Glutamatergic neuron (in vitro differentiated cells): ENCODE measurements around the gene MCTP2. TPM values are rescaled to one million over a fixed set of nuclear protein-coding genes. Genes with fewer than 3 reads are reported as not detected.

ENCODE experiments used
- DNase-seq: peaks from one replicate; pipeline ENCODE4 v3.0.0; 2022
- H3K27ac Mint-ChIP-seq: one replicate; pipeline ENCODE4 v1.8.0; 2020; ENCODE audit warnings: mild to moderate bottlenecking, mixed read lengths, inconsistent platforms; ENCODE audit not compliant: unreplicated experiment
- H3K27me3 Mint-ChIP-seq: one replicate; pipeline ENCODE4 v1.8.0; 2020; ENCODE audit warnings: mild to moderate bottlenecking, moderate library complexity, mixed read lengths, inconsistent platforms; ENCODE audit not compliant: unreplicated experiment
- H3K36me3 Mint-ChIP-seq: one replicate; pipeline ENCODE4 v1.8.0; 2020; ENCODE audit warnings: mild to moderate bottlenecking, mixed read lengths, inconsistent platforms; ENCODE audit not compliant: unreplicated experiment
- H3K4me1 Mint-ChIP-seq: one replicate; pipeline ENCODE4 v1.8.0; 2020; ENCODE audit warnings: mild to moderate bottlenecking, low read depth, mixed read lengths, inconsistent platforms; ENCODE audit not compliant: unreplicated experiment
- H3K4me3 Mint-ChIP-seq: one replicate; pipeline ENCODE4 v1.8.0; 2020; ENCODE audit warnings: mild to moderate bottlenecking, mixed read lengths, inconsistent platforms; ENCODE audit not compliant: unreplicated experiment
- H3K9me3 Mint-ChIP-seq: one replicate; pipeline ENCODE4 v1.8.0; 2020; ENCODE audit warnings: mild to moderate bottlenecking, moderate library complexity, mixed read lengths, inconsistent platforms; ENCODE audit not compliant: unreplicated experiment
- CTCF ChIP-seq: fragments of 200-600 bp; sonication (generic); IDR thresholded peaks from one replicate; pipeline ENCODE4 v1.5.0; 2021; ENCODE audit not compliant: partially characterized antibody, unreplicated experiment
- total RNA-seq: library from RNA; stranded (reverse); fragmentation: NEBNext Ultra II Directional; extraction: Animal tissue kit (Norgen Biotek cat#: 25700); gene quantifications from one replicate; pipeline ENCODE4 v1.2.1, GENCODE V29; 2021; ENCODE audit not compliant: unreplicated experiment

Gene MCTP2
- total RNA-seq, 1 donor from 2014 or later: 0.44 TPM

- no peaks in the 10 kb centered on the region for H3K36me3 Mint-ChIP-seq
- H3K27me3 Mint-ChIP-seq: peaks cover 5% of the 10 kb centered on the region
- TF ChIP-seq CTCF: no peak
- H3K4me1 Mint-ChIP-seq: no peaks in the 10 kb centered on the region
- no peak overlapping the region for H3K27ac Mint-ChIP-seq
- H3K4me3 Mint-ChIP-seq: no peak overlapping the region
- H3K9me3 Mint-ChIP-seq: no peaks in the 10 kb centered on the region
- no peak for DNase-seq
Measured at GRCh38 chr15:94235041-94235440, 3.7 kb downstream of the MCTP2 start.

- Mint-ChIP-seq H3K36me3 (no peaks in the 10 kb centered on the region), H3K9me3 (no peaks in the 10 kb centered on the region), H3K4me1 (no peaks in the 10 kb centered on the region), H3K27me3 (peaks cover 4% of the 10 kb centered on the region), H3K4me3 (no peak overlapping the region), H3K27ac (no peak overlapping the region)
- TF ChIP-seq CTCF: no peak
- DNase-seq: no peak
Measured at GRCh38 chr15:94235646-94236045, 4.3 kb downstream of the MCTP2 start.

- Mint-ChIP-seq H3K27me3 (peaks cover 3% of the 10 kb centered on the region), H3K4me3 (no peak overlapping the region), H3K4me1 (no peaks in the 10 kb centered on the region), H3K36me3 (no peaks in the 10 kb centered on the region), H3K27ac (no peak overlapping the region), H3K9me3 (no peaks in the 10 kb centered on the region)
- no peak for DNase-seq
- TF ChIP-seq CTCF: no peak
Measured at GRCh38 chr15:94236608-94237007, 5.2 kb downstream of the MCTP2 start.

GRCh38 chr15:94237903-94238302, 6.5 kb downstream of the MCTP2 start:
- H3K4me1 Mint-ChIP-seq: no peaks in the 10 kb centered on the region
- H3K4me3 Mint-ChIP-seq: no peak overlapping the region
- no peak for DNase-seq
- H3K27ac Mint-ChIP-seq: no peak overlapping the region
- peaks cover 1% of the 10 kb centered on the region for H3K27me3 Mint-ChIP-seq
- no peak for TF ChIP-seq CTCF
- no peaks in the 10 kb centered on the region for H3K9me3 Mint-ChIP-seq
- no peaks in the 10 kb centered on the region for H3K36me3 Mint-ChIP-seq

- Mint-ChIP-seq H3K27me3 (peaks cover 1% of the 10 kb centered on the region), H3K9me3 (no peaks in the 10 kb centered on the region), H3K4me1 (no peaks in the 10 kb centered on the region), H3K36me3 (no peaks in the 10 kb centered on the region), H3K27ac (no peak overlapping the region), H3K4me3 (no peak overlapping the region)
- no peak for TF ChIP-seq CTCF
- DNase-seq: no peak
Measured at GRCh38 chr15:94238539-94239118, 7.3 kb downstream of the MCTP2 start.
